GM21717 (cell line): ENCODE data around the gene MYL11.

Source experiments
- ATAC-seq: cut with Tn5 transposase; IDR thresholded peaks from one replicate; pipeline ENCODE4 v1.9.1; 2021; ENCODE audit warnings: mild to moderate bottlenecking, moderate library complexity; ENCODE audit not compliant: unreplicated experiment

MYL11 gene

GRCh38 chr16:30369938-30370455 lies 4.6 kb upstream of the MYL11 start:
- no peak for ATAC-seq

GRCh38 chr16:30370456-30371247 lies 4.0 kb upstream of the MYL11 start, which contains the start of gene TBC1D10B:
Gene TBC1D10B, minus strand, starts transcription at chr16:30370494. Its CDS starts 311 bp downstream, at chr16:30370183.
- peak; percentile 74 for ATAC-seq

GRCh38 chr16:30371248-30371816 lies 3.3 kb upstream of the MYL11 start:
- no peak for ATAC-seq

GRCh38 chr16:30372038-30372712 lies 2.4 kb upstream of the MYL11 start:
- ATAC-seq: no peak

GRCh38 chr16:30372725-30373124 lies 1.9 kb upstream of the MYL11 start:
- no peak for ATAC-seq

GRCh38 chr16:30375864-30376263 lies 1.3 kb downstream of the MYL11 start:
- no peak for ATAC-seq

- ATAC-seq: no peak
Observed at GRCh38 chr16:30376461-30376902, 1.9 kb downstream of the MYL11 start.

- ATAC-seq: no peak
Observed at GRCh38 chr16:30377050-30377811, 2.6 kb downstream of the MYL11 start.

GRCh38 chr16:30377812-30378235 lies 3.2 kb downstream of the MYL11 start:
- peak; percentile 32 for ATAC-seq

GRCh38 chr16:30378236-30379157 lies 3.9 kb downstream of the MYL11 start:
- ATAC-seq: peak; percentile 68

- ATAC-seq: no peak
Observed at GRCh38 chr16:30379158-30379783, 4.7 kb downstream of the MYL11 start.

GRCh38 chr16:30380072-30380802 lies 5.6 kb downstream of the MYL11 start:
- ATAC-seq: no peak

GRCh38 chr16:30380803-30381208 lies 6.2 kb downstream of the MYL11 start:
- no peak for ATAC-seq

- ATAC-seq: no peak
Observed at GRCh38 chr16:30381291-30382041, 6.9 kb downstream of the MYL11 start.

- ATAC-seq: no peak
Observed at GRCh38 chr16:30382111-30382881, 7.7 kb downstream of the MYL11 start, which contains the start of gene SEPTIN1. Gene SEPTIN1, minus strand, starts transcription at chr16:30382561. Its CDS starts 19 bp downstream, at chr16:30382542.

- ATAC-seq: no peak
Observed at GRCh38 chr16:30383521-30383920, 8.9 kb downstream of the MYL11 start.

- no peak for ATAC-seq
Observed at GRCh38 chr16:30394592-30395154, 20.1 kb downstream of the MYL11 start.
